Uterus (tissue), 2 donors: Measurements from ENCODE around the gene RXRG.

Experiments used
- POLR2A ChIP-seq, 2 donors: fragments of 450-650 bp; IDR thresholded peaks; one replicate each; pipeline ENCODE4 v1.6.1; 2016; ENCODE audit warnings: antibody characterized with exemption in 2 of 2, mild to moderate bottlenecking in 1 of 2, moderate library complexity in 1 of 2
- TF ChIP-seq, protein P1 (sequence below), 4 experiments: fragments of 200-600 bp in 2 of 4; fragments of 450-650 bp in 2 of 4; sonication (generic) in 2 of 4; IDR thresholded peaks; one replicate each; pipeline ENCODE4 v1.5.1; 2016 to 2019; ENCODE audit warnings: antibody characterized with exemption in 4 of 4, mild to moderate bottlenecking in 2 of 4, moderate library complexity in 1 of 4

DNA sequence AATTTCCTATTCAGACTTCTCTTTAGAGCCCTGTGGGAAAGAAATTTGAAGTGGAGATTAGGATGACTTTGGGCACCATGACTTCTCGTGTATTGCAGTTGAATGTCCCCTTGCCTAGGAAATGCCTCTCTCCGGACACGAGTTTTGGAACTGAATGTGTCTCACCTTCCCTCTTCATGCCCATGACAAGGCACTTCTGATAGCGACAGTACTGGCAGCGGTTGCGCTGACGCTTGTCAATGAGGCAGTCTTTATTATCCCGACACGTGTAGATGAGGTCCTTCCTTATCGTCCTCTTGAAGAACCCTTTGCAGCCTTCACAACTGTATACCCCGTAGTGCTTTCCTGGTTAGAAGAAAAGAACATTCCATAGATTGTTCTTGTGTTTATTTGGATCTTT, 28.1 kb downstream of the RXRG start:
- TF ChIP-seq, protein P1, sequence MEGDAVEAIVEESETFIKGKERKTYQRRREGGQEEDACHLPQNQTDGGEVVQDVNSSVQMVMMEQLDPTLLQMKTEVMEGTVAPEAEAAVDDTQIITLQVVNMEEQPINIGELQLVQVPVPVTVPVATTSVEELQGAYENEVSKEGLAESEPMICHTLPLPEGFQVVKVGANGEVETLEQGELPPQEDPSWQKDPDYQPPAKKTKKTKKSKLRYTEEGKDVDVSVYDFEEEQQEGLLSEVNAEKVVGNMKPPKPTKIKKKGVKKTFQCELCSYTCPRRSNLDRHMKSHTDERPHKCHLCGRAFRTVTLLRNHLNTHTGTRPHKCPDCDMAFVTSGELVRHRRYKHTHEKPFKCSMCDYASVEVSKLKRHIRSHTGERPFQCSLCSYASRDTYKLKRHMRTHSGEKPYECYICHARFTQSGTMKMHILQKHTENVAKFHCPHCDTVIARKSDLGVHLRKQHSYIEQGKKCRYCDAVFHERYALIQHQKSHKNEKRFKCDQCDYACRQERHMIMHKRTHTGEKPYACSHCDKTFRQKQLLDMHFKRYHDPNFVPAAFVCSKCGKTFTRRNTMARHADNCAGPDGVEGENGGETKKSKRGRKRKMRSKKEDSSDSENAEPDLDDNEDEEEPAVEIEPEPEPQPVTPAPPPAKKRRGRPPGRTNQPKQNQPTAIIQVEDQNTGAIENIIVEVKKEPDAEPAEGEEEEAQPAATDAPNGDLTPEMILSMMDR (IDR thresholded peaks at IDR 0.05): no peak
- TF ChIP-seq POLR2A (IDR thresholded peaks at IDR 0.05): no peak
